K562 (cell line): ENCODE data around the gene MOK. TPM values are rescaled to one million over a fixed set of nuclear protein-coding genes. Genes with fewer than 3 reads are reported as not detected.
A peak's percentile ranks its signal among the peaks of the same experiment; 100 is the strongest.

Experiments used
- BMI1 ChIP-seq: fragments of 150-350 bp; IDR thresholded peaks from 2 replicates; pipeline ENCODE4 v1.6.1; 2014; ENCODE audit warnings: low read length
- BRF1 ChIP-seq: IDR thresholded peaks from 3 replicates; pipeline ENCODE4 v1.6.1; 2011; ENCODE audit warnings: borderline replicate concordance, mild to moderate bottlenecking; ENCODE audit not compliant: insufficient read length; ENCODE audit errors: extremely low read depth
- DEAF1 ChIP-seq: fragments of 450-650 bp; formaldehyde crosslinking; IDR thresholded peaks from 2 replicates; pipeline ENCODE4 v1.4.0; 2020; ENCODE audit warnings: mild to moderate bottlenecking, moderate library complexity
- HIVEP1 ChIP-seq: fragments of 250-450 bp; sonication (Bioruptor Pico); IDR thresholded peaks from 2 replicates; pipeline ENCODE4 v1.4.0; 2020; ENCODE audit warnings: mild to moderate bottlenecking
- HMG20B ChIP-seq: fragments of 250-450 bp; sonication (Bioruptor Pico); IDR thresholded peaks from 2 replicates; pipeline ENCODE4 v1.5.0; 2021; ENCODE audit warnings: mild to moderate bottlenecking
- HNRNPUL1 ChIP-seq: fragments of 200-400 bp; formaldehyde crosslinking; IDR thresholded peaks from 2 replicates; pipeline ENCODE4 v1.6.1; 2017; ENCODE audit warnings: low read length
- KLF10 ChIP-seq: fragments of 250-450 bp; sonication (Bioruptor Pico); IDR thresholded peaks from 2 replicates; pipeline ENCODE4 v1.6.1; 2021; ENCODE audit warnings: matching md5 sums
- MBD2 ChIP-seq: sonication (generic); IDR thresholded peaks from 2 replicates; pipeline ENCODE4 v1.6.1; 2016; ENCODE audit warnings: low read depth, borderline replicate concordance
- MYC ChIP-seq, 2 experiments: fragments of 250-450 bp in 1 of 2; sonication (Bioruptor Pico) in 1 of 2; IDR thresholded peaks; 2 replicates each; pipeline versions ENCODE4 v1.5.1 to v1.6.1; 2012 to 2021; ENCODE audit warnings: low read depth in 2 of 2, borderline replicate concordance in 1 of 2, improper control_type of control experiment in 1 of 2, low read length in 1 of 2, mild to moderate bottlenecking in 1 of 2, moderate library complexity in 1 of 2
- NEUROD1 ChIP-seq: fragments of 150-350 bp; IDR thresholded peaks from 2 replicates; pipeline ENCODE4 v1.6.1; 2014; ENCODE audit warnings: borderline replicate concordance, low read length, low read depth; ENCODE audit not compliant: partially characterized antibody
- NKRF ChIP-seq: fragments of 450-650 bp; IDR thresholded peaks from 2 replicates; pipeline ENCODE4 v1.6.1; 2016; ENCODE audit warnings: borderline replicate concordance
- PURB ChIP-seq: sonication (generic); formaldehyde crosslinking; IDR thresholded peaks from 2 replicates; pipeline ENCODE4 v1.9.0; 2021; ENCODE audit warnings: low read depth, mild to moderate bottlenecking, missing genetic modification reagents
- RERE ChIP-seq: sonication (generic); formaldehyde crosslinking; IDR thresholded peaks from 2 replicates; pipeline ENCODE4 v1.8.0; 2023; ENCODE audit warnings: missing genetic modification reagents, mild to moderate bottlenecking, borderline replicate concordance
- SNAPC5 ChIP-seq: fragments of 250-450 bp; sonication (Bioruptor Pico); IDR thresholded peaks from 2 replicates; pipeline ENCODE4 v1.8.0; 2021; ENCODE audit warnings: moderate library complexity, mild to moderate bottlenecking, inconsistent platforms
- SNIP1 ChIP-seq: fragments of 450-650 bp; IDR thresholded peaks from 2 replicates; pipeline ENCODE4 v1.7.1; 2017; ENCODE audit warnings: low read depth, mild to moderate bottlenecking
- TAF9B ChIP-seq: fragments of 450-650 bp; IDR thresholded peaks from 2 replicates; pipeline ENCODE4 v1.6.1; 2018; ENCODE audit warnings: mild to moderate bottlenecking; ENCODE audit not compliant: partially characterized antibody
- TAL1 ChIP-seq: fragments of 450-650 bp; IDR thresholded peaks from 2 replicates; pipeline ENCODE4 v1.6.1; 2016; ENCODE audit warnings: mild to moderate bottlenecking
- ZNF217 ChIP-seq: sonication (generic); formaldehyde crosslinking; IDR thresholded peaks from 2 replicates; pipeline ENCODE4 v1.8.0; 2022; ENCODE audit warnings: mild to moderate bottlenecking, missing genetic modification reagents
- ZNF282 ChIP-seq: sonication (generic); formaldehyde crosslinking; IDR thresholded peaks from 2 replicates; pipeline ENCODE4 v1.8.1; 2023; ENCODE audit warnings: missing genetic modification reagents
- polyA plus RNA-seq, 8 experiments: library from polyadenylated mRNA; depleted of rRNA in 4 of 8; stranded (reverse) in 5 of 8; unstranded in 3 of 8; fragments of >200 nt; fragmentation: Nextera tagmentation in 2 of 8; fragmentation: Illumina TruSeq in 1 of 8; extraction: Ambion mirVana in 2 of 8; extraction: Trizol in 1 of 8; gene quantifications; 2 replicates each; pipeline versions ENCODE4 v1.2.1 to v1.2.3, GENCODE V29; 2011 to 2014; ENCODE audit warnings: inconsistent platforms in 1 of 8, missing spikeins in 1 of 8
- total RNA-seq, 7 experiments: library from RNA; depleted of rRNA in 6 of 7; stranded (reverse); fragments of >200 nt in 6 of 7; fragmentation: Illumina TruSeq in 2 of 7; extraction: Trizol in 2 of 7; gene quantifications; 2 replicates each; pipeline versions ENCODE4 v1.2.1 to v1.2.3, GENCODE V29; 2011 to 2021; ENCODE audit warnings: low replicate concordance in 1 of 7

The MOK gene
- total and polyA plus RNA-seq, 9 of the 15 experiments (the other 6 are each of a cell fraction or from before 2014, with no cell fraction given) = 1.3 to 8.4 (median 5.3) TPM

- TF ChIP-seq HIVEP1 (CRISPR knock-in tag) (no peak), PURB (CRISPR knock-in tag) (no peak), KLF10 (CRISPR knock-in tag) (no peak), DEAF1 (CRISPR knock-in tag) (no peak), NKRF (no peak), HMG20B (CRISPR knock-in tag) (no peak), ZNF217 (no peak), TAL1 (0 out of 2 replicates have a peak, but pooled peaks have one; percentile 11), SNAPC5 (CRISPR knock-in tag) (no peak), BRF1 (peak; percentile 76), SNIP1 (no peak), ZNF282 (CRISPR knock-in tag) (no peak), NEUROD1 (no peak), MBD2 (no peak), MYC (IDR thresholded peaks at IDR 0.05; ENCODE audit: low read depth, low read length) (no peak), MYC (CRISPR knock-in tag; IDR thresholded peaks at IDR 0.05; ENCODE audit: borderline replicate concordance, low read depth) (no peak), TAF9B (no peak), BMI1 (no peak), RERE (CRISPR knock-in tag) (no peak), HNRNPUL1 (no peak)
Observed at GRCh38 chr14:102316743-102317563, 12.0 kb upstream of the MOK start (continued).
